HG03060 (cell line): Measurements from ENCODE around the gene CFAP126.
"Not testable (repeated sequence)": the region's sequence is repeated elsewhere in the genome, so short reads cannot be mapped to it uniquely, and the experiment has no call there.

Experiments used
- ATAC-seq: cut with Tn5 transposase; IDR thresholded peaks from one replicate; pipeline ENCODE4 v1.9.1; 2021; ENCODE audit warnings: low read depth, moderate number of reproducible peaks; ENCODE audit not compliant: unreplicated experiment

CFAP126 gene

DNA sequence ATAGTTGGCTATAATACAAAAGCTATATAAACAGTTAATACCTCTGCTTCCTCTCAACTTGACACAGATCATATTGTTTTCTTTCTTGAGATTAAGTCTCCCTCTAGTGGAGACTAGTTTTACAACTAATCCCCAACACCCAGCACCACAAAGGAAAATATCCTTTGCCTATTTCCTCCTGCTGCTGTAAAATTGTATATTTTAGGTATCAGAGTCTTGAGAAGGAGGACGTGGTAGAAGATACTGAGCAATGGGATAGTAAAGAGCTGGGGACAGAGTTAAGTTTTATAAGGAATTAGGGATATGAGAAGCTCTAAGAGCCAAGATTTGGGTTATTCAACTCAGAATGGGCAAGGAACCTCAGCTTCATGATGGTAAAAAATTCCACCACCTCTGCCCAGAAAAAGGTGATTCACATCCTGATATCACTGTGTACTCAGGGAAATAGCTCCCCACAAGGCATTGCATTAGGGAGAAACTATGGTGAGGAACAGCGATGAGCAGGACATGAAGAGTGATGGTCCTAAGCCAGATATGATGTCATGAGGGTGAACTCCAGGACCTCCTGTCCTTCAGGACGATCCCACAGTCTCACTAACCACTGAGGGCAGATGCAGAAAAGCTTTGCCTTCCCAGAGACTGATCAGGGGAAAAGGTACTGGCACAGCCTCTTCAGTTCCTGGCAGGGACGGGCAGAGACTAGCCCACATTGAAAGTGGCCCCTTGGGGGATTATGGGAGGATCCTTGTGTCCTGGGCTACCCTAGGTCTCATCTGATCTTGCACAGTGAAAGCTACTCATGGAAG lies 14.7 kb upstream of the CFAP126 start:
- ATAC-seq: peak; percentile 42

GRCh38 chr1:161381707-161382106 lies 14.0 kb upstream of the CFAP126 start:
- no peak for ATAC-seq

DNA sequence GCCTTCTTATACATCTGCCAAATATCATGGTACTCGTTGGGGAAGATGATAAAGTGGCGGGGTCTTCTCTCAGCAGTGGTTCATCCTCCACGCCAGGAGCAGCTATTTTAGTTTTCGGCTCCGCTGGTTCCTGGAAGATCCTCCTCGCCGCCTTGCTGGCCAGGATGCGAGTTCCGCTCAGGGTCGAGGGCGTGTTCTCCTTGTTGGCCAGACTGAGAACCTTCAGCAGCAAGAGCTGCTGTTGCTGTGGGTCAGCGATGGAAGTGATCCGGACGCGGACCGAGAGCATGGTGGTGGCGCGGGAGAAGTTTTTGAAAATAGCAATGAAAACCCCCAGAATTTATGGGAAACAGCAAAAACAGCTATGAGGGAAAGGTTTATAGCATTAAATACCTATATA lies 11.4 kb upstream of the CFAP126 start:
- no peak for ATAC-seq

DNA sequence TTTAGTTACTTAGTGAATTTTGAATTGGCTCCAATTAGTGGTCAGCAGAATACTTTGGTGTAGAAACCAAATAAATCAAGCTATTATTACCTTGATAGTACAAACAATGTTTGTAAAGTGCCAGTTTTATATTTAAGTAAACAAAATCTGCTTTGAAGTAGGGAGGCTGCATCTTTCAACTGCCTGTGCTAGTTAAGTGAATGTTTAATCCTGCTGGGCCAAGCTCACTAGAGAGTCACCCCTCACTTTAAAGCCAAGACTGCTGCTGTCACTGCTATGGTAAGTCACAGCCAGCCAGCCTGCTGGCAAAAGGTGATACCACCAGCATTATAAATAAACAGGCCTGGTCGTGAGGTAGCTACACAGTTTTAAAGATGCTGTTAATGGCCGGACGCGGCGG lies 10.3 kb upstream of the CFAP126 start:
- ATAC-seq: no peak

DNA sequence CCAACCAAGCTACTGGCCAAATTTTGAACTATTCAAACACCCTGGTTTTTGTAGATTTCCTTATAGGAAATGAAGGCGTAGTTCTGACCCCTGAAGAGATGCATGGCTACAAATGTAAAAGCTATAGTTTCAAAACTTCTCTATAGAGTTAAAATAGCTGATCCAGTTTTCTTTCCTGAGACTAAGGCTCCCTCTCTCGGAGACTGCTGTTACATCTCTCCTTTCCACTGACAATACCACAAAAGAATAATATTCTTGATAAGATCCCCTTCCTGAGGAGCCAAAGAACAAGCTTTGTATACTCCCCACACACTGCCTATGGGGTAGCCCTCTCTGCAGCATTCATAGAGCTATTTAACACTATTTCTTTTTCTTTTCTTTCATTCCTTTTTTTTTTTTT lies 6.7 kb upstream of the CFAP126 start:
- ATAC-seq: no peak

DNA sequence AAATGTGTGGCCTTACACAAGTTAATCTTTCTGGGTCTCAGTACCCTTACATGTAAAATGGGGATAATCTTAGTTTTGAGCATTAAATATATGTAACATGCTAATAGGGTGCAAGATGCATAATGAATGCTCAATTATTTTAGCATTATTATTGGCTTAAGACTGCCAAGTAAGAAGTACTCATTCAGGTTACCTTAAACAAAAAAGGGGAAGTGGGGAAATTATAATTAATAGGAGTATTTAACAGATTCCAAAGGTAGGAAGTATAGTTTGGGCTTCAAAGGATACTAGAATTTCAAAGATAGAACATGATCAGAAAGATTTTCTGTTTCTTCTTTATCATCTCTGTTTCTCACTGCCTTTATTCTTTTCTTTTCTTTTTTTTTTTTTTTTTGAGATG lies 5.8 kb upstream of the CFAP126 start:
- ATAC-seq: no peak

- ATAC-seq: no peak
Observed at GRCh38 chr1:161365207-161365606, 2.5 kb downstream of the CFAP126 start.

GRCh38 chr1:161364332-161364731 lies 3.3 kb downstream of the CFAP126 start:
- no peak for ATAC-seq

GRCh38 chr1:161359291-161359690 lies 8.4 kb downstream of the CFAP126 start:
- ATAC-seq: no peak

DNA sequence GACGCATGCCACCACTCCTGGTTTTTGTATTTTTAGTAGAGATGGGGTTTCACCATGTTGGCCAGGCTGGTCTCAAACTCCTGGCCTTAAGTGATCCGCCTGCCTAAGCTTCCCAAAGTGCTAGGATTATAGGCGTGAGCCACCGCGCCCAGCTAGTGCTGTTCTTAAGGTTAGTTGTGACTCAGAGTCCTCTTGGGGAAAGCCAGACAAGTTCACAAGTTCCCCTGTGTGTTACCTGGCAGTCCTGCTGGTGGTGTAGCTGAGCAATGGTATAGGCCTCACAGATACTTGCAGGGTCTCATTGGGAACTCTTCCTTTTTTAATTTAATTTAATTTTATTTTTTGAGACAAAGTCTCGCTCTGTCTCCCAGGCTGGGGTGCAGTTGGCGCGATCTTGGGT lies 10.6 kb downstream of the CFAP126 start:
- no peak for ATAC-seq

DNA sequence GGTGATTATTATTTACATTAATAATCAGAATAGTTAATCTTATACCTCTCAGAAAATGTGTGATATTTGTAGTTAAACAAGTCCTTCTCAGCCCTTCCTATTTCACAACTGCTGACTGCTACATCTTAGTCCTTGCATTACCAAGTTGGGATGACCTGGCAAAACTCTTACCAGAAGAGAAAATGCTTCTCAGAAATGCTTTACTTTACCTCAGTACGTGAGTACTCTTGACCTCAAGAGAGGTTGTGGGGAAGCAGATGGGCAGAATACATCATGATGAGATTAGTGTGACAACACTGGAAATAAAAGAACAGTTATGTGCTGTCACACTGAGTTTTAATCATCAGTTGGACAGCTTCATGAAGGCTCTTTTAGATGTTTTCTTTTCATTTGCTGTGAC lies 16.2 kb downstream of the CFAP126 start:
- no peak for ATAC-seq

- no peak for ATAC-seq
Observed at GRCh38 chr1:161350671-161351070, 17.0 kb downstream of the CFAP126 start.

DNA sequence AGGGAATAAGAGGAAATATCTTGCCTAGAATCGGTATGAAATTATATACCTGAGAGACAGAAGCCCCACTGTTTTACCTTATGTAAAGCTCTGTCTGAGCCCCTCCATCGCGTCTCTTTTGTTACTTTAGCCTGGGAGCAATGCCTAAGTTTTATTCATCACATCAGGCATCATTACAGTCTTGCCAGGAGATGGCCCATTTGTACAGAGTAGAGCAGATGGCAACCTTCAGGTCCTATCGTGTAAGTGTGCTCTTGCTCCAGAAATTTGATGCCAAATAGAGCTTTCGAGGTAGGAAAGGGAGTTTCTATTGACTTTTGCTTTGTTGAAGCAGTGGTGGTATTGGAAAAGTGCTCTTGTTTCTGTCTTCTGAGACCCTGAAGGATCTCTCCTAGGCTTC lies 24.9 kb downstream of the CFAP126 start:
- no peak for ATAC-seq

- ATAC-seq: no peak
Observed at GRCh38 chr1:161342177-161342576, 25.5 kb downstream of the CFAP126 start.

- ATAC-seq: no peak
Observed at GRCh38 chr1:161335796-161336195, 31.9 kb downstream of the CFAP126 start.

DNA sequence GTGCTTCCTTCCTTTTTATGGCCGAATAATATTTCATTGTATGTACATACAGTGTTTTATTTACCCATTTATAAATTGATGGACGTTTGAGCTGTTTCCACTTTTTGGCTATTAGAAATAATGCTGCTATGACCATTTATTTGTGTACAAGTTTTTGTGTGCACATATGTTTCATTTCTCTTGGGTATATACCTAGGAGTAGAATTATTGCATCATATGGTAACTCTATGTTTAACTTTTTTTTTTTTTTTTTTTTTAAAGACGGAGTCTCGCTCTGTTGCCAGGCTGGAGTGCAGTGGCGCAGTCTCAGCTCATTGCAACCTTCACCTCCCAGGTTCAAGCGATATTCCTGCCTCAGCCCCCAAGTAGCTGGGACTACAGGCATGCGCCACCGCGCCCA lies 34.5 kb downstream of the CFAP126 start:
- ATAC-seq: no peak

DNA sequence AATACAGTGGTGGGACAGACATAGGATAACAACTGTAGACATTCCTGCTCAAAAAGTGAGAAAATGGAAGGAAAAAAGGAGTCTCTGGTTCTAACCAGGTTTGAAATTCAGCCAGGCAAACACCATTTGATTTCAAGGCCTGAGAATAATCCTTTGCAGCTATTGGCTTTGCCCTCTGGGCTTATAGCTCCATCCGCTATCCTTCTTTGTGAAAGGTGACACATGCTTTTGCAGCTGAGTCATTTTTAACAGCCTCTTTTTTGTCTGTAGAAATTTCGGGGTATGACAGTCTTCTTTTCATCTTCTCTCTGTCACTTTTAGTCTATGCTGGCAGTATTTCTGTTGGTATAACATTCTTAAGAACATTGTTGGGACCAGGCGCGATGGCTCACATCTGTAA lies 37.3 kb downstream of the CFAP126 start:
- no peak for ATAC-seq

- no peak for ATAC-seq
Observed at GRCh38 chr1:161324020-161324419, 43.7 kb downstream of the CFAP126 start.

DNA sequence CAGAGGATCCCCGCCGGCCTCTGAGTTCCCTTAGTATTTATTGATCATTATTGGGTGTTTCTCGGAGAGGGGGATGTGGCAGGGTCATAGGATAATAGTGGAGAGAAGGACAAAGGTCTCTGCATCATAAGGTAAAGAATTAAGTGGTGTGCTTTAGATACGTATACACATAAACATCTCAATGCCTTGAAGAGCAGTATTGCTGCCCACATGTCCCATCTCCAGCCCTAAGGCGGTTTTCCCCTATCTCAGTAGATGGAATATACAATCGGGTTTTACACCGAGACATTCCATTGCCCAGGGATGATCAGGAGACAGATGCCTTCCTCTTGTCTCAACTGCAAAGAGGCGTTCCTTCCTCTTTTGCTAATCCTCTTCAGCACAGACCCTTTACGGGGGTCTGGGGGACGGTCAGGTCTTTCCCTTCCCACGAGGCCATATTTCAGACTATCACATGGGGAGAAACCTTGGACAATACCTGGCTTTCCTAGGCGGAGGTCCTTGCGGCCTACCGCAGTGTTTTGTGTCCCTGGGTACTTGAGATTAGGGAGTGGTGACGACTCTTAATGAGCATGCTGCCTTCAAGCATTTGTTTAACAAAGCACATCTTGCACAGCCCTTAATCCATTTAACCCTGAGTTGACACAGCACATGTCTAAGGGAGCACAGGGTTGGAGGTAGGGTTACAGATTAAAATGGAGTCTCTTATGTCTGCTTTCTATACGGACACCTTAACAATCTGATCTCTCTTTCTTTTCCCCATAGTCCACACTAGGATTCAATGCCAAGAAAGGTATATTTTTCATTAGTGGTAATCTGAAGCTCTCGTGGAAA lies 51.6 kb downstream of the CFAP126 start:
- not testable (repeated sequence) for ATAC-seq
